Gastroesophageal sphincter (tissue), 4 donors: Measurements from ENCODE around the gene TGFB3. TPM values are rescaled to one million over a fixed set of nuclear protein-coding genes. Genes with fewer than 3 reads are reported as not detected.

Experiments used
- ATAC-seq: fragments of 150-250 bp; one replicate; pipeline ENCODE4 v1.9.1; 2016; ENCODE audit warnings: mild to moderate bottlenecking, moderate library complexity
- H3K27ac ChIP-seq, 4 donors: fragments of 200-600 bp; sonication (generic) in 3 of 4; 1 replicate in 3 of 4; 2 replicates in 1 of 4; pipeline ENCODE4 v1.5.1; 2016 to 2019
- H3K27me3 ChIP-seq: fragments of 200-600 bp; sonication (generic); one replicate; pipeline ENCODE4 v1.5.1; 2019
- H3K36me3 ChIP-seq, 2 donors: fragments of 200-600 bp; sonication (generic); one replicate each; pipeline ENCODE4 v1.5.1; 2019; ENCODE audit warnings: control low read depth in 1 of 2
- H3K4me1 ChIP-seq, 3 donors: fragments of 200-600 bp; sonication (generic); 1 replicate in 2 of 3; 2 replicates in 1 of 3; pipeline ENCODE4 v1.5.1; 2016 to 2019; ENCODE audit warnings: control low read depth in 2 of 3
- H3K4me3 ChIP-seq, 2 donors: fragments of 200-600 bp; sonication (generic); one replicate each; pipeline ENCODE4 v1.5.1; 2019; ENCODE audit warnings: mild to moderate bottlenecking in 1 of 2, moderate library complexity in 1 of 2
- H3K9me3 ChIP-seq, 3 donors: fragments of 200-600 bp; sonication (generic); one replicate each; pipeline ENCODE4 v1.5.1; 2017 to 2019; ENCODE audit warnings: control low read depth in 2 of 3
- CTCF ChIP-seq, 4 experiments: fragments of 200-600 bp in 2 of 4; fragments of 450-650 bp in 2 of 4; sonication (generic) in 1 of 4; IDR thresholded peaks; one replicate each; pipeline ENCODE4 v1.5.1; 2017 to 2019; ENCODE audit warnings: antibody characterized with exemption in 4 of 4, mild to moderate bottlenecking in 2 of 4, moderate library complexity in 2 of 4
- EP300 ChIP-seq: sonication (generic); formaldehyde crosslinking; IDR thresholded peaks from one replicate; pipeline ENCODE4 v1.6.1; 2017; ENCODE audit warnings: antibody characterized with exemption, mild to moderate bottlenecking
- POLR2A ChIP-seq, 2 donors: fragments of 450-650 bp; IDR thresholded peaks; one replicate each; pipeline ENCODE4 v1.6.1; 2017; ENCODE audit warnings: antibody characterized with exemption in 2 of 2, mild to moderate bottlenecking in 2 of 2, moderate library complexity in 1 of 2
- POLR2AphosphoS5 ChIP-seq: sonication (generic); formaldehyde crosslinking; IDR thresholded peaks from one replicate; pipeline ENCODE4 v1.6.1; 2017; ENCODE audit warnings: antibody characterized with exemption
- WGBS, 2 donors: methylation state at CpG; one replicate each; pipeline ENCODE4 v1.1.5; 2018; ENCODE audit warnings: low coverage in 1 of 2; 5-methylcytosine and 5-hydroxymethylcytosine counted together
- total RNA-seq, 4 donors: library from RNA; depleted of rRNA; stranded (reverse); fragments of >200 nt; gene quantifications; one replicate each; pipeline ENCODE4 v1.1.0, GENCODE V29; 2016

Gene TGFB3
- total RNA-seq, 4 donors from 2014 or later, result 24.1 to 38.3 (median 27.6) TPM

GRCh38 chr14:75996488-75996887 lies 14.7 kb upstream of the TGFB3 start:
- Histone ChIP-seq H3K27ac (peak overlapping the region; percentile 84 to 91 (median 88)), H3K9me3 (no peaks in the 10 kb centered on the region), H3K27me3 (no peaks in the 10 kb centered on the region), H3K4me1 (peaks cover 0 to 31% (median 14%) of the 10 kb centered on the region in 3 donors), H3K36me3 (peaks cover 0 to 61% of the 10 kb centered on the region in 2 donors), H3K4me3 (no peak overlapping the region)
- TF ChIP-seq EP300 (no peak), POLR2AphosphoS5 (no peak), POLR2A (IDR thresholded peaks at IDR 0.05) (no peak), CTCF (IDR thresholded peaks at IDR 0.05) (no peak)
- WGBS, 2 donors, result 90 to 100% methylated on average over 1 of the region's 1 CpG
- no peak for ATAC-seq

- Histone ChIP-seq H3K4me1 (peaks cover 0 to 40% (median 14%) of the 10 kb centered on the region in 3 donors), H3K36me3 (peaks cover 0 to 57% of the 10 kb centered on the region in 2 donors), H3K27me3 (no peaks in the 10 kb centered on the region), H3K27ac (peak overlapping the region; percentile 84 to 91 (median 88)), H3K4me3 (peak overlapping the region; percentile 18 to 37), H3K9me3 (no peaks in the 10 kb centered on the region)
- WGBS, 2 donors, result 12 to 25% methylated on average over 9 to 17 of the region's 17 CpGs
- TF ChIP-seq POLR2AphosphoS5 (peak; percentile 79), POLR2A (IDR thresholded peaks at IDR 0.05) (peak in 1 of 2 donors; percentile 15), EP300 (no peak), CTCF (IDR thresholded peaks at IDR 0.05) (no peak)
- peak; percentile 92 for ATAC-seq
Observed at GRCh38 chr14:75995372-75996041, 13.7 kb upstream of the TGFB3 start.

- no peak for TF ChIP-seq POLR2A (IDR thresholded peaks at IDR 0.05)
- TF ChIP-seq EP300, result no peak
- no peak for TF ChIP-seq POLR2AphosphoS5
- no peak for TF ChIP-seq CTCF (IDR thresholded peaks at IDR 0.05)
- peaks cover 0 to 53% (median 17%) of the 10 kb centered on the region in 3 donors for H3K4me1 ChIP-seq
- H3K27ac ChIP-seq, result peak overlapping the region in 3 of 4 donors; percentile 84 to 91 (median 85)
- no peak overlapping the region for H3K4me3 ChIP-seq
- H3K36me3 ChIP-seq, result peaks cover 0 to 58% of the 10 kb centered on the region in 2 donors
- no peaks in the 10 kb centered on the region for H3K27me3 ChIP-seq
- no peaks in the 10 kb centered on the region for H3K9me3 ChIP-seq
- ATAC-seq, result no peak
- WGBS, 2 donors, result 91 to 100% methylated on average over 1 of the region's 1 CpG
Observed at GRCh38 chr14:75993567-75994041, 11.8 kb upstream of the TGFB3 start.

GRCh38 chr14:75991753-75992152 lies 10.0 kb upstream of the TGFB3 start:
- Histone ChIP-seq H3K4me1 (peaks cover 0 to 71% (median 21%) of the 10 kb centered on the region in 3 donors), H3K27ac (peak overlapping the region; percentile 51 to 91 (median 71)), H3K4me3 (no peak overlapping the region), H3K27me3 (no peaks in the 10 kb centered on the region), H3K36me3 (peaks cover 0 to 41% of the 10 kb centered on the region in 2 donors), H3K9me3 (no peaks in the 10 kb centered on the region)
- 34 to 54% methylated on average over 4 of the region's 4 CpGs for WGBS, 2 donors
- TF ChIP-seq POLR2A (IDR thresholded peaks at IDR 0.05) (no peak), CTCF (IDR thresholded peaks at IDR 0.05) (no peak), POLR2AphosphoS5 (peak; percentile 56), EP300 (no peak)
- no peak for ATAC-seq

- no peak for TF ChIP-seq POLR2A (IDR thresholded peaks at IDR 0.05)
- no peak for TF ChIP-seq CTCF (IDR thresholded peaks at IDR 0.05)
- TF ChIP-seq EP300, result no peak
- no peak for TF ChIP-seq POLR2AphosphoS5
- WGBS, 2 donors, result 87 to 95% methylated on average over 3 of the region's 4 CpGs
- H3K4me1 ChIP-seq, result peaks cover 4 to 69% (median 21%) of the 10 kb centered on the region in 3 donors
- H3K27ac ChIP-seq, result peak overlapping the region in 3 of 4 donors; percentile 64 to 91 (median 84)
- no peak for ATAC-seq
- H3K4me3 ChIP-seq, result no peak overlapping the region
- H3K36me3 ChIP-seq, result peaks cover 0 to 39% of the 10 kb centered on the region in 2 donors
- H3K9me3 ChIP-seq, result no peaks in the 10 kb centered on the region
- H3K27me3 ChIP-seq, result no peaks in the 10 kb centered on the region
Observed at GRCh38 chr14:75990297-75990696, 8.5 kb upstream of the TGFB3 start.
